Mesendoderm (in vitro differentiated cells): Measurements from ENCODE around the gene SSR3. TPM values are rescaled to one million over a fixed set of nuclear protein-coding genes. Genes with fewer than 3 reads are reported as not detected.

Experiments used
- DNase-seq: peaks from one replicate; pipeline ENCODE4 v3.0.0; 2013
- H2AK5ac ChIP-seq: 2 replicates; pipeline ENCODE4 v1.6.1; 2013; ENCODE audit warnings: low read length, inconsistent platforms
- H2BK120ac ChIP-seq: 2 replicates; pipeline ENCODE4 v1.6.1; 2013; ENCODE audit warnings: low read depth, mild to moderate bottlenecking, low read length, moderate library complexity, mixed read lengths
- H2BK15ac ChIP-seq: replicated peaks from 2 replicates; pipeline ENCODE4 v1.6.1; 2013; ENCODE audit warnings: low read depth, mild to moderate bottlenecking, moderate library complexity
- H2BK5ac ChIP-seq: 2 replicates; pipeline ENCODE4 v1.6.1; 2013; ENCODE audit warnings: low read length, inconsistent platforms
- H3K18ac ChIP-seq: 2 replicates; pipeline ENCODE4 v1.6.1; 2013; ENCODE audit warnings: mild to moderate bottlenecking, low read length, mixed read lengths
- H3K23ac ChIP-seq: one replicate; pipeline ENCODE4 v1.6.1; 2013; ENCODE audit warnings: low read length
- H3K27ac ChIP-seq: 2 replicates; pipeline ENCODE4 v1.5.1; 2013; ENCODE audit warnings: low read depth, mild to moderate bottlenecking, inconsistent platforms, low read length, moderate library complexity
- H3K27me3 ChIP-seq: 2 replicates; pipeline ENCODE4 v1.6.1; 2013; ENCODE audit warnings: low read length, control low read depth, mild to moderate bottlenecking, inconsistent platforms; ENCODE audit not compliant: insufficient read depth, poor library complexity
- H3K36me3 ChIP-seq: 2 replicates; pipeline ENCODE4 v1.6.1; 2013; ENCODE audit warnings: low read length, inconsistent platforms; ENCODE audit not compliant: control insufficient read depth, insufficient read depth
- H3K4ac ChIP-seq: one replicate; pipeline ENCODE4 v1.6.1; 2013; ENCODE audit warnings: low read depth, mild to moderate bottlenecking, low read length, moderate library complexity
- H3K4me1 ChIP-seq: 2 replicates; pipeline ENCODE4 v1.6.1; 2013; ENCODE audit warnings: low read depth, low read length, inconsistent platforms; ENCODE audit not compliant: control insufficient read depth
- H3K4me2 ChIP-seq: 2 replicates; pipeline ENCODE4 v1.6.1; 2013; ENCODE audit warnings: low read length
- H3K4me3 ChIP-seq: 2 replicates; pipeline ENCODE4 v1.5.1; 2013; ENCODE audit warnings: mild to moderate bottlenecking, low read length
- H3K56ac ChIP-seq: one replicate; pipeline ENCODE4 v1.6.1; 2013; ENCODE audit warnings: low read length
- H3K79me1 ChIP-seq: 2 replicates; pipeline ENCODE4 v1.6.1; 2013; ENCODE audit warnings: low read length, inconsistent platforms
- H3K79me2 ChIP-seq: 2 replicates; pipeline ENCODE4 v1.6.1; 2013; ENCODE audit warnings: mild to moderate bottlenecking, low read length; ENCODE audit not compliant: control insufficient read depth, insufficient read depth
- H3K9ac ChIP-seq: 2 replicates; pipeline ENCODE4 v1.6.1; 2013; ENCODE audit warnings: low read length, inconsistent platforms
- H4K5ac ChIP-seq: one replicate; pipeline ENCODE4 v1.6.1; 2013; ENCODE audit warnings: low read length
- H4K8ac ChIP-seq: one replicate; pipeline ENCODE4 v1.6.1; 2013; ENCODE audit warnings: low read depth, mild to moderate bottlenecking, control low read depth, low read length, moderate library complexity
- WGBS: extraction: QIAGEN DNeasy Blood & Tissue Kit; methylation state at CpG from one replicate; pipeline ENCODE4 v1.1.7; 2013; ENCODE audit warnings: low lambda C conversion rate, missing lambda C conversion rate; ENCODE audit not compliant: insufficient coverage; ENCODE audit errors: extremely low coverage; 5-methylcytosine and 5-hydroxymethylcytosine counted together
- polyA plus RNA-seq, 2 experiments: library from polyadenylated mRNA; stranded (reverse); fragments of 200-250 nt; gene quantifications; one replicate each; pipeline ENCODE4 v1.2.3, GENCODE V29; 2013

SSR3 gene
- polyA plus RNA-seq (2013, experiment 1 of 2), result 184 TPM
- 182 TPM for polyA plus RNA-seq (2013, experiment 2 of 2)

DNA sequence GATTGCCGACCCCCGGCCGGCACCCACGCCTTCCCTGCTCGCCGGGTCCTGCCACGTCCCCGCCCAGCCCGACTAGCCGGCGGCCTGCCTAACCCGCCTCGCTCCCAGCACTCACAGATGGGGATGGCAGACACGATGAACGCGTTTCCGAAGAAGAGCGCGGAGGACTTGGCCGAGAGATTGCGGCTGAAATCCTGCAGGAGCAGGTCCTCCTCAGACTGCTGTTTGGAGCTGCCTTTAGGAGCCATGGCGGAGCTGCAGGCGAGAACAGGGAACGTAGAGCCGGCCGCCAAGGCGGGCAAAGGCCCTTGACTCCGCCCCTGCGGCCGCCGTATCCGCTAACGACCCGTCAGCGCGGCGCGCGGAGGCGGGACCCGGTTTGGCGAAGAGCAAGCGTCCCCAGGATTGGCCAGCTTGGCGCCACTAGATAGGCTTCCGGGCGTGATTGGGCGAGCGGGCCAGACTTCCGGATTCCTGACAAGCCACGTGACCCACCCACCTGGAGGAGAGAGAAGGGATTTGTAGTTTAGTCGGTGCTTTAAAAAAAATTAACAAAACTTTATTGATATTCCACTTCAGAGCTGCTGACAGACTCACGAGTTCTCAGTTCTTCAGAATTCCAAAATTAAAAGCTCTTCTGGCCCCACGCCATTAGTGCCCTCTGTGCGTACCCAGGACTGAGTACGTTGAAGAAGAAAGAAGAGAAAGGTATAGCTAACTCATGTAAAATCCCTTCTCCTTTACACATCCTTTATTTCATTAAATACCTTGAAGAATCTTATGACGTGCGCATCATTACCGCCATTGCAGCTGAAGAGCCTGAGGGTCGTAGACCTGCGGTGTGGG lies at the start of gene SSR3:
TSS of gene SSR3 (minus strand) at position 276 of the 846 bp plus-strand sequence. CDS start at position 248, 28 bp downstream.
- H3K4me3 ChIP-seq, result peak within 1 kb of the TSS; percentile 100
- H3K9ac ChIP-seq, result peak within 1 kb of the TSS; percentile 100
- no peak within 1 kb of the TSS for H2BK15ac ChIP-seq
- H3K56ac ChIP-seq, result peak within 1 kb of the TSS; percentile 100
- peaks cover 7% of the 10 kb centered on the region for H3K79me1 ChIP-seq
- peak within 1 kb of the TSS; percentile 93 for H2BK5ac ChIP-seq
- H3K18ac ChIP-seq, result peak within 1 kb of the TSS; percentile 69
- peak; percentile 100 for DNase-seq
- H4K5ac ChIP-seq, result peak within 1 kb of the TSS; percentile 33
- no CpG with 5 or more reads among the region's 60 CpGs for WGBS
- H3K79me2 ChIP-seq, result peaks cover 43% of the 10 kb centered on the region
- peak within 1 kb of the TSS; percentile 99 for H4K8ac ChIP-seq
- H3K4me2 ChIP-seq, result peak within 1 kb of the TSS; percentile 86
- peaks cover 5% of the 10 kb centered on the region for H3K36me3 ChIP-seq
- H2AK5ac ChIP-seq, result no peak within 1 kb of the TSS
- H2BK120ac ChIP-seq, result no peak within 1 kb of the TSS
- no peaks in the 10 kb centered on the region for H3K27me3 ChIP-seq
- H3K4me1 ChIP-seq, result peaks cover 3% of the 10 kb centered on the region
- H3K4ac ChIP-seq, result peak within 1 kb of the TSS; percentile 88
- H3K27ac ChIP-seq, result peak within 1 kb of the TSS; percentile 25
- peak within 1 kb of the TSS; percentile 60 for H3K23ac ChIP-seq

DNA sequence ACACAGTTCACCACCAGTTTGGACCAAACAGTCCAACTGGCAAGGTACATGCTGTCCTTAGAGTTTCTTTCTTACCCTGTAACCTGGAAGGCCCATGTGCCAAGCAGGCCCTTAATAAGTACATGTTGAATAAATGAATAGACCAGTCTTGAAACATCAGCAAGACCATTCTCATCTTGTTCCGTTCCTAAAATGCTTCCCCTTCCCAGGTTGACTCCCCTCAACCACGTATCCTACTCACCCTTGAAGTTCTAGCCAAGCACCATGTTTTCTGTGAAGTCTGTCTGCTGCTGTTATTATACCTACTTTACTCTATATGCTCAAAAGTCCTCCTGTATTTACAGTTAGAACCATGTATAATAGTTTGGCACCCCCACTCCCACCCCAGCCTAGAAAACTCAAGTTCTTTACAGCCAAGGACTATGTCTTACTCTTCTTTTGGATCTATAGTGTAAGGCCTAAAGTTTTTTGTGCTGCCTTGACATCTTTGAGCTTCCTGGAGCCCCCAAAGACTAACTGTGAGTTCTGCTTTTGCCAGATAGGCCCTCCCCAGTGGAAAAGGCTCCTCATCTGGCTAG lies 49.2 kb upstream of the SSR3 start:
- H3K18ac ChIP-seq, result no peak overlapping the region
- H4K5ac ChIP-seq, result no peak overlapping the region
- no peak overlapping the region for H4K8ac ChIP-seq
- no peak overlapping the region for H2BK5ac ChIP-seq
- WGBS, result no CpG with 5 or more reads among the region's 2 CpGs
- H3K4me3 ChIP-seq, result no peak overlapping the region
- H3K23ac ChIP-seq, result no peak overlapping the region
- H3K4me1 ChIP-seq, result peaks cover 4% of the 10 kb centered on the region
- no peak overlapping the region for H2BK15ac ChIP-seq
- no peaks in the 10 kb centered on the region for H3K79me2 ChIP-seq
- H2BK120ac ChIP-seq, result no peak overlapping the region
- no peak overlapping the region for H3K4me2 ChIP-seq
- no peak overlapping the region for H3K56ac ChIP-seq
- no peaks in the 10 kb centered on the region for H3K79me1 ChIP-seq
- no peak for DNase-seq
- no peak overlapping the region for H3K9ac ChIP-seq
- H2AK5ac ChIP-seq, result no peak overlapping the region
- H3K4ac ChIP-seq, result no peak overlapping the region
- H3K36me3 ChIP-seq, result no peaks in the 10 kb centered on the region
- H3K27ac ChIP-seq, result no peak overlapping the region
- H3K27me3 ChIP-seq, result no peaks in the 10 kb centered on the region

DNA sequence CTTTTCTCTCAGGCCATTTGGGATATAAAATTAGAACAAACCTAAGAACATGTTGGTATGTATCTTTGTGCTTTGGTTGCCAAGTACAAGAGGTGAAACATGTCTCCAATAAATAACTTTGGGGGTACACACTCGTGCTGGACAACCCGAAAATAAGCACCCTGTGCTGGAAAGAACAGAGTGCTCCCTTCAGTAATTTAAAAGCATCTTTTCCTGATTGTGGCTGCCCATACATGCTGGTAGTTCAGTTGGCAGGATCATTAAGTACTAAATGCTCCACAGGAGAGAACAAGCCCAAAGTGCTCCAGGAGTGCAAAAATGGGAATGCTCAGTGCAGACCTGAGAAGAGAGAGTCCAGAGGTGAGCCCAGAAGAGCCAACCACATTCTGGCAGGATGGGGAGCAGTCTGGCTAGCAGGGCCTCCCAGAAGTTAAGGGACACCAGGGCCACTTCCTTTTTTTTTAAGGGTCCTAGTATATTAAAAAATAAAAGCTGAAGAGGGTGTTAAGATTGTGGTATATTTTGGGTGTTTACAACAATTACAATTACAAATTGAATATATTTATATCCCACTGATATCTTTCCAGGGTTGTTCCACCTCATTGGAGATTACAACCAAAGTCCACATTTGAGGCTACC lies 48.6 kb upstream of the SSR3 start:
- Histone ChIP-seq H2BK120ac (peak overlapping the region; percentile 28), H3K4ac (no peak overlapping the region), H3K27me3 (no peaks in the 10 kb centered on the region), H3K9ac (no peak overlapping the region), H3K79me2 (no peaks in the 10 kb centered on the region), H3K79me1 (no peaks in the 10 kb centered on the region), H3K4me2 (no peak overlapping the region), H3K23ac (no peak overlapping the region), H3K4me1 (peaks cover 6% of the 10 kb centered on the region), H2BK5ac (no peak overlapping the region), H4K5ac (no peak overlapping the region), H2AK5ac (no peak overlapping the region), H4K8ac (no peak overlapping the region), H2BK15ac (peak overlapping the region; percentile 92), H3K18ac (no peak overlapping the region), H3K36me3 (no peaks in the 10 kb centered on the region), H3K27ac (no peak overlapping the region), H3K56ac (no peak overlapping the region), H3K4me3 (no peak overlapping the region)
- no peak for DNase-seq
- no CpG with 5 or more reads among the region's 2 CpGs for WGBS

DNA sequence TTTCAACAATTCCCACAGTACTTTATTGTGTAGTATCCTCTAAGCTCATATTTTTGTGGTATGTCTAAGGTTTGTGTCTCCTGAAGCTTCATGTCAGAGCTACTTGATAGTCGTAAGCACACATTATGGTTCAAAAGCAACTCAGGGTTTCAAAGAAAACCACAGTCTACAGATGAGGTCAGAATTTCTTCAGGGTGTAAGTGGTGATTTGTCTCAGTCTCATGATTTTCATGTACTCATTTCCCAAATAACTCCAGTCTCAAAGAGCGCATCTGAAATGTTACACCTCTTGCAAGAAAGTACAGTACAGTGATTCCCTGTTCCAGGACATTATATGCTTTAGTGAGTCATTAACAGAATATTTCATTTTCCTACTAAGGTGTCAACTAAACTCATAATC lies 47.5 kb upstream of the SSR3 start:
- Histone ChIP-seq H2BK15ac (no peak overlapping the region), H3K4me1 (peaks cover 6% of the 10 kb centered on the region), H3K27ac (no peak overlapping the region), H3K36me3 (no peaks in the 10 kb centered on the region), H3K4ac (no peak overlapping the region), H3K4me2 (no peak overlapping the region), H3K18ac (no peak overlapping the region), H2AK5ac (no peak overlapping the region), H2BK5ac (no peak overlapping the region), H3K56ac (no peak overlapping the region), H4K5ac (no peak overlapping the region), H3K79me1 (no peaks in the 10 kb centered on the region), H3K79me2 (no peaks in the 10 kb centered on the region), H3K23ac (no peak overlapping the region), H2BK120ac (no peak overlapping the region), H4K8ac (no peak overlapping the region), H3K27me3 (no peaks in the 10 kb centered on the region), H3K4me3 (no peak overlapping the region), H3K9ac (no peak overlapping the region)
- no peak for DNase-seq
- no CpG with 5 or more reads among the region's 2 CpGs for WGBS

GRCh38 chr3:156601497-156601896 lies 46.6 kb upstream of the SSR3 start:
- no peak overlapping the region for H3K56ac ChIP-seq
- no peaks in the 10 kb centered on the region for H3K79me2 ChIP-seq
- no peaks in the 10 kb centered on the region for H3K79me1 ChIP-seq
- DNase-seq, result no peak
- H3K18ac ChIP-seq, result no peak overlapping the region
- no peak overlapping the region for H3K27ac ChIP-seq
- no CpG with 5 or more reads among the region's 3 CpGs for WGBS
- no peaks in the 10 kb centered on the region for H3K36me3 ChIP-seq
- no peak overlapping the region for H2BK120ac ChIP-seq
- H3K4me1 ChIP-seq, result peaks cover 6% of the 10 kb centered on the region
- H2BK5ac ChIP-seq, result no peak overlapping the region
- no peaks in the 10 kb centered on the region for H3K27me3 ChIP-seq
- H2AK5ac ChIP-seq, result no peak overlapping the region
- no peak overlapping the region for H3K4me3 ChIP-seq
- H2BK15ac ChIP-seq, result no peak overlapping the region
- no peak overlapping the region for H3K4me2 ChIP-seq
- H4K5ac ChIP-seq, result no peak overlapping the region
- no peak overlapping the region for H3K4ac ChIP-seq
- H3K9ac ChIP-seq, result no peak overlapping the region
- no peak overlapping the region for H3K23ac ChIP-seq
- no peak overlapping the region for H4K8ac ChIP-seq
